RWPE2 (cell line): Measurements from ENCODE around the gene RHOBTB3.

ENCODE experiments used
- ATAC-seq: fragments of 200-7000 bp; cut with Tn5 transposase; 3 replicates; pipeline ENCODE4 v1.9.1; 2021; ENCODE audit warnings: low read depth
- DNase-seq: peaks from one replicate; pipeline ENCODE4 v3.0.0-alpha.2; 2020; ENCODE audit warnings: low spot score
- H3K27ac ChIP-seq: fragments of 450-650 bp; 2 replicates; pipeline ENCODE4 v1.5.1; 2017; ENCODE audit warnings: mild to moderate bottlenecking; ENCODE audit not compliant: poor library complexity, severe bottlenecking
- H3K27me3 ChIP-seq: fragments of 250-450 bp; sonication (Bioruptor Pico); 2 replicates; pipeline ENCODE4 v1.5.1; 2021; ENCODE audit warnings: mild to moderate bottlenecking, moderate library complexity; ENCODE audit not compliant: insufficient read depth, poor library complexity, severe bottlenecking
- H3K36me3 ChIP-seq: fragments of 250-450 bp; sonication (Bioruptor Pico); 2 replicates; pipeline ENCODE4 v1.5.1; 2020; ENCODE audit warnings: low read depth, mild to moderate bottlenecking, moderate library complexity
- H3K4me1 ChIP-seq: fragments of 250-450 bp; sonication (Bioruptor Pico); 2 replicates; pipeline ENCODE4 v1.5.1; 2021; ENCODE audit warnings: mild to moderate bottlenecking, moderate library complexity; ENCODE audit not compliant: insufficient read depth, poor library complexity, severe bottlenecking
- H3K4me3 ChIP-seq: fragments of 250-450 bp; sonication (Bioruptor Pico); 2 replicates; pipeline ENCODE4 v1.5.1; 2021; ENCODE audit warnings: mild to moderate bottlenecking, moderate library complexity; ENCODE audit not compliant: severe bottlenecking
- H3K9me3 ChIP-seq: fragments of 250-450 bp; sonication (Bioruptor Pico); 2 replicates; pipeline ENCODE4 v1.5.1; 2021; ENCODE audit warnings: mild to moderate bottlenecking, moderate library complexity; ENCODE audit not compliant: severe bottlenecking
- CTCF ChIP-seq: fragments of 450-650 bp; IDR thresholded peaks from one replicate; pipeline ENCODE4 v1.5.1; 2017; ENCODE audit warnings: mild to moderate bottlenecking, moderate library complexity; ENCODE audit not compliant: poor library complexity, severe bottlenecking

The RHOBTB3 gene

GRCh38 chr5:95823218-95823737 is 92.1 kb downstream of the RHOBTB3 start:
- ATAC-seq = no peak
- H3K27ac ChIP-seq = peak overlapping the region; percentile 82
- no peak for TF ChIP-seq CTCF
- H3K4me3 ChIP-seq = peak overlapping the region; percentile 51
- peaks cover 20% of the 10 kb centered on the region for H3K4me1 ChIP-seq
- no peak for DNase-seq
- no peaks in the 10 kb centered on the region for H3K27me3 ChIP-seq
- H3K36me3 ChIP-seq = no peaks in the 10 kb centered on the region
- no peaks in the 10 kb centered on the region for H3K9me3 ChIP-seq

- Histone ChIP-seq H3K27ac (peak overlapping the region; percentile 82), H3K9me3 (no peaks in the 10 kb centered on the region), H3K27me3 (no peaks in the 10 kb centered on the region), H3K4me3 (no peak overlapping the region), H3K4me1 (peaks cover 20% of the 10 kb centered on the region), H3K36me3 (no peaks in the 10 kb centered on the region)
- TF ChIP-seq CTCF = no peak
- peak; percentile 86 for DNase-seq
- ATAC-seq = peak; percentile 60
Observed at GRCh38 chr5:95823738-95824609, 92.8 kb downstream of the RHOBTB3 start.

- H3K27ac ChIP-seq = peak overlapping the region; percentile 82
- TF ChIP-seq CTCF = no peak
- H3K4me1 ChIP-seq = peaks cover 20% of the 10 kb centered on the region
- no peaks in the 10 kb centered on the region for H3K36me3 ChIP-seq
- H3K27me3 ChIP-seq = no peaks in the 10 kb centered on the region
- H3K4me3 ChIP-seq = no peak overlapping the region
- H3K9me3 ChIP-seq = no peaks in the 10 kb centered on the region
- ATAC-seq (no peak), DNase-seq (no peak)
Observed at GRCh38 chr5:95824747-95825146, 93.6 kb downstream of the RHOBTB3 start.

GRCh38 chr5:95825495-95825894 is 94.4 kb downstream of the RHOBTB3 start:
- no peak for TF ChIP-seq CTCF
- no peak overlapping the region for H3K27ac ChIP-seq
- H3K4me3 ChIP-seq = no peak overlapping the region
- no peaks in the 10 kb centered on the region for H3K27me3 ChIP-seq
- H3K9me3 ChIP-seq = no peaks in the 10 kb centered on the region
- ATAC-seq (no peak), DNase-seq (no peak)
- H3K4me1 ChIP-seq = peaks cover 20% of the 10 kb centered on the region
- no peaks in the 10 kb centered on the region for H3K36me3 ChIP-seq
